Esophagus squamous epithelium (tissue), 5 donors: ENCODE results near the gene SMYD4. TPM values are rescaled to one million over a fixed set of nuclear protein-coding genes. Genes with fewer than 3 reads are reported as not detected.
A peak's percentile ranks its signal among the peaks of the same experiment; 100 is the strongest.
"Not testable (repeated sequence)": the region's sequence is repeated elsewhere in the genome, so short reads cannot be mapped to it uniquely, and the experiment has no call there.

Experiments
- DNase-seq: peaks from one replicate; lab custom pipeline; 2025; lab: John Stamatoyannopoulos, UW
- H3K27ac ChIP-seq, 4 donors: fragments of 200-600 bp; sonication (generic); one replicate each; pipeline ENCODE4 v1.5.1; 2016 to 2019; ENCODE audit warnings: mild to moderate bottlenecking in 1 of 4
- H3K27me3 ChIP-seq, 4 donors: fragments of 200-600 bp; sonication (generic); 1 replicate in 3 of 4; 2 replicates in 1 of 4; pipeline versions ENCODE4 v1.5.1 to v1.6.0; 2017 to 2021; ENCODE audit warnings: antibody characterized with exemption in 1 of 4
- H3K36me3 ChIP-seq, 3 donors: fragments of 200-600 bp; sonication (generic); one replicate each; pipeline ENCODE4 v1.5.1; 2016 to 2019
- H3K4me1 ChIP-seq, 3 donors: fragments of 200-600 bp; sonication (generic); one replicate each; pipeline ENCODE4 v1.5.1; 2017 to 2019
- H3K4me3 ChIP-seq, 4 donors: fragments of 200-600 bp; sonication (generic); 1 replicate in 3 of 4; 2 replicates in 1 of 4; pipeline ENCODE4 v1.5.1; 2016 to 2019; ENCODE audit warnings: mild to moderate bottlenecking in 2 of 4, moderate library complexity in 1 of 4
- H3K9me3 ChIP-seq, 3 donors: fragments of 200-600 bp; sonication (generic); one replicate each; pipeline ENCODE4 v1.5.1; 2016 to 2019
- POLR2A ChIP-seq, 4 donors: fragments of 450-650 bp; IDR thresholded peaks; one replicate each; pipeline ENCODE4 v1.6.1; 2017; ENCODE audit warnings: antibody characterized with exemption in 4 of 4, mild to moderate bottlenecking in 4 of 4, moderate library complexity in 3 of 4
- WGBS, 2 donors: methylation state at CpG; one replicate each; pipeline ENCODE4 v1.1.5; 2018; 5-methylcytosine and 5-hydroxymethylcytosine counted together
- intact Hi-C: fragments of 100-400 bp; cut with DNase I; formaldehyde crosslinking; loops from one replicate; pipeline ENCODE4 v1.15.0; 2022
- total RNA-seq, 4 donors: library from RNA; depleted of rRNA; stranded (reverse); fragments of >200 nt; gene quantifications; one replicate each; pipeline ENCODE4 v1.1.0, GENCODE V29; 2016
- TF ChIP-seq, protein P1 (sequence below), 6 experiments: fragments of 450-650 bp in 4 of 6; fragments of 200-600 bp in 2 of 6; sonication (generic) in 2 of 6; IDR thresholded peaks; one replicate each; pipeline ENCODE4 v1.5.1; 2016 to 2019; ENCODE audit warnings: antibody characterized with exemption in 6 of 6, mild to moderate bottlenecking in 4 of 6, moderate library complexity in 4 of 6
- donor health status: DM: yes; HTN: yes; CAD: no.

The SMYD4 gene
- total RNA-seq, 4 donors from 2014 or later, result 5.0 to 9.0 (median 6.5) TPM

- Histone ChIP-seq H3K4me3 (no peak overlapping the region), H3K9me3 (no peaks in the 10 kb centered on the region), H3K27ac (no peak overlapping the region), H3K4me1 (peaks cover 0 to 8% (median 0%) of the 10 kb centered on the region in 3 donors), H3K27me3 (no peaks in the 10 kb centered on the region), H3K36me3 (peaks cover 0 to 32% (median 10%) of the 10 kb centered on the region in 3 donors)
- intact Hi-C loops, result no loop called here
- DNase-seq, result no peak
- no peak for TF ChIP-seq POLR2A (IDR thresholded peaks at IDR 0.05)
- TF ChIP-seq, protein P1, sequence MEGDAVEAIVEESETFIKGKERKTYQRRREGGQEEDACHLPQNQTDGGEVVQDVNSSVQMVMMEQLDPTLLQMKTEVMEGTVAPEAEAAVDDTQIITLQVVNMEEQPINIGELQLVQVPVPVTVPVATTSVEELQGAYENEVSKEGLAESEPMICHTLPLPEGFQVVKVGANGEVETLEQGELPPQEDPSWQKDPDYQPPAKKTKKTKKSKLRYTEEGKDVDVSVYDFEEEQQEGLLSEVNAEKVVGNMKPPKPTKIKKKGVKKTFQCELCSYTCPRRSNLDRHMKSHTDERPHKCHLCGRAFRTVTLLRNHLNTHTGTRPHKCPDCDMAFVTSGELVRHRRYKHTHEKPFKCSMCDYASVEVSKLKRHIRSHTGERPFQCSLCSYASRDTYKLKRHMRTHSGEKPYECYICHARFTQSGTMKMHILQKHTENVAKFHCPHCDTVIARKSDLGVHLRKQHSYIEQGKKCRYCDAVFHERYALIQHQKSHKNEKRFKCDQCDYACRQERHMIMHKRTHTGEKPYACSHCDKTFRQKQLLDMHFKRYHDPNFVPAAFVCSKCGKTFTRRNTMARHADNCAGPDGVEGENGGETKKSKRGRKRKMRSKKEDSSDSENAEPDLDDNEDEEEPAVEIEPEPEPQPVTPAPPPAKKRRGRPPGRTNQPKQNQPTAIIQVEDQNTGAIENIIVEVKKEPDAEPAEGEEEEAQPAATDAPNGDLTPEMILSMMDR (IDR thresholded peaks at IDR 0.05), result no peak
- WGBS, 2 donors, result 87 to 89% methylated on average over 9 to 12 of the region's 20 CpGs
Measured at GRCh38 chr17:1810450-1811103, 19.1 kb downstream of the SMYD4 start.

DNA sequence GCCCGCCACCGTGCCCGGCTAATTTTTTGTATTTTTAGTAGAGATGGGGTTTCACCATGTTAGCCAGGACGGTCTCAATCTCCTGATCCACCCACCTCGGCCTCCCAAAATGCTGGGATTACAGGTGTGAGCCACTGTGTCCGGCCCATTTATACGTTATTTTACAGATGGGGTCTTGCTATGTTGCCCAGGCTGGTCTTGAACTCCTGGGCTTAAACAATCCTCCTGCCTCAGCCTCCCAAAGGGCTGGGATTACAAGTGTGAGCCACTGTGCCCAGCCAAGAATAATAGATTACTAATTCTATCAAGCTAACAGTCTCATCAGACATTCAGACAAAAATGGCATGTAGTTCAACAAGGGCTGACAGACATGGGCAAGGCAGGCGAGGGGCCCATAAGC, 19.9 kb downstream of the SMYD4 start:
- H3K27me3 ChIP-seq, H3K4me1 ChIP-seq, H3K4me3 ChIP-seq, H3K27ac ChIP-seq, DNase-seq, H3K9me3 ChIP-seq, intact Hi-C loops: not testable (repeated sequence)
- WGBS, 2 donors, result 93 to 98% methylated on average over 8 of the region's 8 CpGs
- peaks cover 0 to 38% (median 10%) of the 10 kb centered on the region in 3 donors for H3K36me3 ChIP-seq

GRCh38 chr17:1808644-1809043, 21.1 kb downstream of the SMYD4 start:
- no peak for DNase-seq
- Histone ChIP-seq H3K4me3 (no peak overlapping the region), H3K9me3 (no peaks in the 10 kb centered on the region), H3K27ac (peak overlapping the region in 1 of 4 donors; percentile 42), H3K27me3 (no peaks in the 10 kb centered on the region), H3K4me1 (peaks cover 0 to 5% (median 0%) of the 10 kb centered on the region in 3 donors), H3K36me3 (peaks cover 0 to 49% (median 10%) of the 10 kb centered on the region in 3 donors)
- TF ChIP-seq, protein P1 (IDR thresholded peaks at IDR 0.05), result no peak
- no peak for TF ChIP-seq POLR2A (IDR thresholded peaks at IDR 0.05)
- WGBS, 2 donors, result 38 to 46% methylated on average over 2 of the region's 2 CpGs
- intact Hi-C loops, result no loop called here

DNA sequence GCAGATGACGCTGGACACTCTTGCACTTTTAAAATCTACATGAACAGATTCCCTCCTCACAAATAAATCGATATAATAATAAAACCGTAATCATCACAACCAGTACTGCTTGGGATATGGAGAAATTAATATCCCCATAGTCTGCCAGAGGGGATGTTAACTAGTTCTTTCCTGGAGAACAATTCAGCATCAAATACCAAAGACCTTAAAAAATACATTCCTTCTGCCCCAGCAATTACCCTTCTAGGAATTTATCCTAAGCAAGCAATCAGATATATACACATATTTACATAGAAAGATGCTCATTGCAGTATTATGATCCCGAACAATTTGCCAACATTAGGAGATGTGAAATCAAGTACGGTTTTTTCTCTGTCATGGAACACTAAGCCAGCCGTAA, 21.8 kb downstream of the SMYD4 start:
- Histone ChIP-seq H3K4me1 (peaks cover 0 to 5% (median 0%) of the 10 kb centered on the region in 3 donors), H3K36me3 (peaks cover 0 to 52% (median 10%) of the 10 kb centered on the region in 3 donors), H3K27ac (no peak overlapping the region), H3K9me3 (no peaks in the 10 kb centered on the region), H3K27me3 (no peaks in the 10 kb centered on the region), H3K4me3 (no peak overlapping the region)
- WGBS, 2 donors, result 90 to 91% methylated on average over 6 of the region's 6 CpGs
- intact Hi-C loops, result no loop called here
- no peak for DNase-seq
- no peak for TF ChIP-seq POLR2A (IDR thresholded peaks at IDR 0.05)
- TF ChIP-seq, protein P1 (IDR thresholded peaks at IDR 0.05), result no peak

- no peak overlapping the region for H3K4me3 ChIP-seq
- peaks cover 0 to 65% (median 10%) of the 10 kb centered on the region in 3 donors for H3K36me3 ChIP-seq
Measured at GRCh38 chr17:1803280-1803679, 26.4 kb downstream of the SMYD4 start.

More at GRCh38 chr17:1803280-1803679, 26.4 kb downstream of the SMYD4 start:
- H3K27me3 ChIP-seq, result no peaks in the 10 kb centered on the region
- intact Hi-C loops, result no loop called here
- H3K27ac ChIP-seq, result no peak overlapping the region
- no peak for DNase-seq
- WGBS, 2 donors, result 96% methylated on average over 5 to 6 of the region's 6 CpGs
- TF ChIP-seq, protein P1 (IDR thresholded peaks at IDR 0.05), result no peak
- TF ChIP-seq POLR2A (IDR thresholded peaks at IDR 0.05), result no peak
- H3K4me1 ChIP-seq, result no peaks in the 10 kb centered on the region
- no peaks in the 10 kb centered on the region for H3K9me3 ChIP-seq
